ENCODE measurements around the gene RIMS4.

Gene RIMS4

GRCh38 chr20:44809380-44810060 is 826 bp downstream of the RIMS4 start:
- no peak overlapping the region for H3K4me2 ChIP-seq (ENCODE audit: low read length)
- H2AFZ ChIP-seq (ENCODE audit: low read depth, low read length) = no peak overlapping the region
- no peaks in the 10 kb centered on the region for H4K20me1 ChIP-seq (ENCODE audit: insufficient read depth, low read length)
- H3K4me3 ChIP-seq (ENCODE audit: low read length) = no peak overlapping the region
- H3K27me3 ChIP-seq (ENCODE audit: low read depth, low read length) = peaks cover 37% of the 10 kb centered on the region
- TF ChIP-seq, protein P1, sequence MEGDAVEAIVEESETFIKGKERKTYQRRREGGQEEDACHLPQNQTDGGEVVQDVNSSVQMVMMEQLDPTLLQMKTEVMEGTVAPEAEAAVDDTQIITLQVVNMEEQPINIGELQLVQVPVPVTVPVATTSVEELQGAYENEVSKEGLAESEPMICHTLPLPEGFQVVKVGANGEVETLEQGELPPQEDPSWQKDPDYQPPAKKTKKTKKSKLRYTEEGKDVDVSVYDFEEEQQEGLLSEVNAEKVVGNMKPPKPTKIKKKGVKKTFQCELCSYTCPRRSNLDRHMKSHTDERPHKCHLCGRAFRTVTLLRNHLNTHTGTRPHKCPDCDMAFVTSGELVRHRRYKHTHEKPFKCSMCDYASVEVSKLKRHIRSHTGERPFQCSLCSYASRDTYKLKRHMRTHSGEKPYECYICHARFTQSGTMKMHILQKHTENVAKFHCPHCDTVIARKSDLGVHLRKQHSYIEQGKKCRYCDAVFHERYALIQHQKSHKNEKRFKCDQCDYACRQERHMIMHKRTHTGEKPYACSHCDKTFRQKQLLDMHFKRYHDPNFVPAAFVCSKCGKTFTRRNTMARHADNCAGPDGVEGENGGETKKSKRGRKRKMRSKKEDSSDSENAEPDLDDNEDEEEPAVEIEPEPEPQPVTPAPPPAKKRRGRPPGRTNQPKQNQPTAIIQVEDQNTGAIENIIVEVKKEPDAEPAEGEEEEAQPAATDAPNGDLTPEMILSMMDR (IDR thresholded peaks at IDR 0.05; ENCODE audit: low read depth, low read length) = no peak
- TF ChIP-seq EZH2phosphoT487 (IDR thresholded peaks at IDR 0.05; ENCODE audit: low read depth) = no peak
- no peak overlapping the region for H3K9ac ChIP-seq (ENCODE audit: low read length)
- H3K27ac ChIP-seq (ENCODE audit: low read length) = no peak overlapping the region
- H3K4me1 ChIP-seq (ENCODE audit: low read length) = no peaks in the 10 kb centered on the region
- no peaks in the 10 kb centered on the region for H3K79me2 ChIP-seq (ENCODE audit: low read length)
- H3K36me3 ChIP-seq (replicated peaks; ENCODE audit: low read depth, low read length) = no peaks in the 10 kb centered on the region
- H3K9me3 ChIP-seq (ENCODE audit: insufficient read depth, low read length) = no peaks in the 10 kb centered on the region

DNA sequence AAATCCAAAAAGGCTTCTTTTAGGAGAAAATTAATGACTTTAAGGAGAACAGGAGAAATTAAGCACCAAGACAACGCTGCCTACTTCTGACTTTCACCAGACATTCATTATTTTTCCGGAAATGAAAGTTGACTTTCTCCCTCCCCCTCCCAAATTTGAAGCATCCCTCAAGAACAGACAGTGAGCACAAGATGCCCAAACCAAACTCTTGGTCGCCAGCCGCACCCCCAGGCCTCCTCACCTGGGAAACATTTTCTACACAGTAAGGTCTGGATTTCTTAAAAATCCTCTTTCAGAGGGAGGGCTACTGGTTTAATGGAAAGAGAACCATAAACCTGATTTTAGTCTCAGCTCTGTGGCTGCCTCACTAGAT is 2.7 kb downstream of the RIMS4 start:
- Histone ChIP-seq H3K27me3 (ENCODE audit: low read depth, low read length) (peaks cover 53% of the 10 kb centered on the region), H3K4me1 (ENCODE audit: low read length) (no peaks in the 10 kb centered on the region), H3K4me3 (ENCODE audit: low read length) (no peak overlapping the region), H3K9ac (ENCODE audit: low read length) (no peak overlapping the region), H3K79me2 (ENCODE audit: low read length) (no peaks in the 10 kb centered on the region), H3K36me3 (replicated peaks; ENCODE audit: low read depth, low read length) (no peaks in the 10 kb centered on the region), H3K27ac (ENCODE audit: low read length) (no peak overlapping the region), H4K20me1 (ENCODE audit: insufficient read depth, low read length) (no peaks in the 10 kb centered on the region), H2AFZ (ENCODE audit: low read depth, low read length) (no peak overlapping the region), H3K4me2 (ENCODE audit: low read length) (no peak overlapping the region), H3K9me3 (ENCODE audit: insufficient read depth, low read length) (no peaks in the 10 kb centered on the region)
- TF ChIP-seq, protein P1 (IDR thresholded peaks at IDR 0.05; ENCODE audit: low read depth, low read length) = no peak
- no peak for TF ChIP-seq EZH2phosphoT487 (IDR thresholded peaks at IDR 0.05; ENCODE audit: low read depth)

DNA sequence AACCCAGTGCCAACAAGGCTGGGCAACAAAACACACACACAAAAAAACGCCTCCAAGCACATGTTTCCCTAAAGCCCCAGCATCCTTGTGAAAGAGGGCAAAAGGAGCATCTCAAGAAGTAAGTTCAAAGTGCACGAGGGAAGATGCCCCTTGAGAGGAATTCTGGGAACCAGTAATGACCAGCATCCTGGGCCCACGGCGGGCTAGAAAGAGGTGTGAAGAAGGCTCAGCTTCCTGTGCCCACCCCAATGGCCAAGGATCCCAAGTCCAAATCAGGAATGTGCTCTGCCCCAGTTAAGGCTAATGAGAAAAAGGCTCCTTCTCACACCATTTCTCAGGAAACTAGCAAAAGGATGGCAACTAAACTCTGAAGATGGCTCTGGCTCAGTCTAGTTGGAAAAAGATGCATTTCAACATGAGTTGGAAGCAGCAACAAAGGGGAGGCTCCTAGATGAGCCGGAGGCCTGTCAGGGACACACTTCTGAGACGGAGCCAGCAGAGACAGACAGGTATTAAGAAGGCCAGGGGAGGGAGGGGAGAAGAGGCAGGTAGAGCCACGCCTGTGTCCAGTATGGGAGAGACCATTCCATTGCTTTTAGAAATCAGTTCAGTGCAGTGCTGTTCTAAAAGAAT is 3.2 kb downstream of the RIMS4 start:
- no peaks in the 10 kb centered on the region for H3K4me1 ChIP-seq (ENCODE audit: low read length)
- H3K27ac ChIP-seq (ENCODE audit: low read length) = no peak overlapping the region
- H3K9me3 ChIP-seq (ENCODE audit: insufficient read depth, low read length) = no peaks in the 10 kb centered on the region
- no peaks in the 10 kb centered on the region for H3K36me3 ChIP-seq (replicated peaks; ENCODE audit: low read depth, low read length)
- no peak overlapping the region for H3K9ac ChIP-seq (ENCODE audit: low read length)
- H3K4me3 ChIP-seq (ENCODE audit: low read length) = no peak overlapping the region
- no peak overlapping the region for H2AFZ ChIP-seq (ENCODE audit: low read depth, low read length)
- no peak overlapping the region for H3K4me2 ChIP-seq (ENCODE audit: low read length)
- no peaks in the 10 kb centered on the region for H4K20me1 ChIP-seq (ENCODE audit: insufficient read depth, low read length)
- TF ChIP-seq EZH2phosphoT487 (IDR thresholded peaks at IDR 0.05; ENCODE audit: low read depth) = no peak
- TF ChIP-seq, protein P1 (IDR thresholded peaks at IDR 0.05; ENCODE audit: low read depth, low read length) = no peak
- no peaks in the 10 kb centered on the region for H3K79me2 ChIP-seq (ENCODE audit: low read length)
- H3K27me3 ChIP-seq (ENCODE audit: low read depth, low read length) = peaks cover 52% of the 10 kb centered on the region

- Histone ChIP-seq H3K36me3 (replicated peaks; ENCODE audit: low read depth, low read length) (no peaks in the 10 kb centered on the region), H2AFZ (ENCODE audit: low read depth, low read length) (no peak overlapping the region), H3K4me1 (ENCODE audit: low read length) (no peaks in the 10 kb centered on the region), H3K9ac (ENCODE audit: low read length) (no peak overlapping the region), H3K27me3 (ENCODE audit: low read depth, low read length) (peaks cover 49% of the 10 kb centered on the region), H4K20me1 (ENCODE audit: insufficient read depth, low read length) (no peaks in the 10 kb centered on the region), H3K4me2 (ENCODE audit: low read length) (no peak overlapping the region), H3K79me2 (ENCODE audit: low read length) (no peaks in the 10 kb centered on the region), H3K4me3 (ENCODE audit: low read length) (no peak overlapping the region), H3K9me3 (ENCODE audit: insufficient read depth, low read length) (no peaks in the 10 kb centered on the region), H3K27ac (ENCODE audit: low read length) (no peak overlapping the region)
- no peak for TF ChIP-seq EZH2phosphoT487 (IDR thresholded peaks at IDR 0.05; ENCODE audit: low read depth)
- TF ChIP-seq, protein P1 (IDR thresholded peaks at IDR 0.05; ENCODE audit: low read depth, low read length) = no peak
These were observed 4.2 kb downstream of the RIMS4 start for GRCh38 chr20:44805979-44806620.

Data from OCI-LY3 (cell line).